ENCODE measurements around the gene GADL1.

The GADL1 gene

DNA sequence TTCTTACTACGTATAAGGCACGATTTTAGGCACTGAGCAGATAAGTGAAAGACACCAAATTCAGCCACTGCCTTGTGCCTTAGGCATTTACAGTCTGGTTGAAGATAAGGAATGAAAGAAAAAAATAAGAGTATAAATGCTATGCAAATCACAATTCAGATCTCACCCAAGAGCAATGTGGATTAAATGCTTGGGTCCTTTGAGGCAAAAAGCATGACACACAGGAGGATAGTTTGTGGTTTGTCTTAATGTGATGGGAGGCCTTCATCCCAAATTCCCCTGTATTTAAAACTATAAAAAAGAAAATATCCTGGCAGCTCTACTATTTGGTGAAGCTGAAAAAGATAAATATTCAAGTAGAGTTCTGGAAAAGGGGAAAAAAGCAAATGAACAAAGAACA lies 208.3 kb downstream of the GADL1 start:
- no peaks in the 10 kb centered on the region for H3K4me1 ChIP-seq (ENCODE audit: insufficient read depth, low read length, severe bottlenecking)
- peaks cover 79% of the 10 kb centered on the region for H3K36me3 ChIP-seq (ENCODE audit: insufficient read depth, low read length)
- no peaks in the 10 kb centered on the region for H3K9me2 ChIP-seq (ENCODE audit: low read depth, low read length)
- no peaks in the 10 kb centered on the region for H3K79me2 ChIP-seq (ENCODE audit: insufficient read depth, low read length)
- no peak overlapping the region for H2AFZ ChIP-seq (ENCODE audit: low read length)
- no peak overlapping the region for H3K4me2 ChIP-seq (ENCODE audit: low read length)
- no peak overlapping the region for H3K9ac ChIP-seq (ENCODE audit: low read length)
- no peaks in the 10 kb centered on the region for H3K9me3 ChIP-seq (ENCODE audit: low read length)
- no peaks in the 10 kb centered on the region for H3K27me3 ChIP-seq (ENCODE audit: insufficient read depth, low read length)
- no peaks in the 10 kb centered on the region for H3F3A ChIP-seq (ENCODE audit: insufficient read depth, low read length)
- H3K4me3 ChIP-seq (ENCODE audit: low read depth, low read length, poor library complexity, severe bottlenecking), result no peak overlapping the region
- no peaks in the 10 kb centered on the region for H4K20me1 ChIP-seq (ENCODE audit: insufficient read depth, low read length)
- no peak overlapping the region for H3K27ac ChIP-seq (ENCODE audit: low read depth, low read length, poor library complexity, severe bottlenecking)
- TF ChIP-seq, protein P1, sequence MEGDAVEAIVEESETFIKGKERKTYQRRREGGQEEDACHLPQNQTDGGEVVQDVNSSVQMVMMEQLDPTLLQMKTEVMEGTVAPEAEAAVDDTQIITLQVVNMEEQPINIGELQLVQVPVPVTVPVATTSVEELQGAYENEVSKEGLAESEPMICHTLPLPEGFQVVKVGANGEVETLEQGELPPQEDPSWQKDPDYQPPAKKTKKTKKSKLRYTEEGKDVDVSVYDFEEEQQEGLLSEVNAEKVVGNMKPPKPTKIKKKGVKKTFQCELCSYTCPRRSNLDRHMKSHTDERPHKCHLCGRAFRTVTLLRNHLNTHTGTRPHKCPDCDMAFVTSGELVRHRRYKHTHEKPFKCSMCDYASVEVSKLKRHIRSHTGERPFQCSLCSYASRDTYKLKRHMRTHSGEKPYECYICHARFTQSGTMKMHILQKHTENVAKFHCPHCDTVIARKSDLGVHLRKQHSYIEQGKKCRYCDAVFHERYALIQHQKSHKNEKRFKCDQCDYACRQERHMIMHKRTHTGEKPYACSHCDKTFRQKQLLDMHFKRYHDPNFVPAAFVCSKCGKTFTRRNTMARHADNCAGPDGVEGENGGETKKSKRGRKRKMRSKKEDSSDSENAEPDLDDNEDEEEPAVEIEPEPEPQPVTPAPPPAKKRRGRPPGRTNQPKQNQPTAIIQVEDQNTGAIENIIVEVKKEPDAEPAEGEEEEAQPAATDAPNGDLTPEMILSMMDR (IDR thresholded peaks at IDR 0.05; ENCODE audit: low read length), result no peak
- no peak for TF ChIP-seq EZH2 (IDR thresholded peaks at IDR 0.05; ENCODE audit: borderline replicate concordance, low read length)

DNA sequence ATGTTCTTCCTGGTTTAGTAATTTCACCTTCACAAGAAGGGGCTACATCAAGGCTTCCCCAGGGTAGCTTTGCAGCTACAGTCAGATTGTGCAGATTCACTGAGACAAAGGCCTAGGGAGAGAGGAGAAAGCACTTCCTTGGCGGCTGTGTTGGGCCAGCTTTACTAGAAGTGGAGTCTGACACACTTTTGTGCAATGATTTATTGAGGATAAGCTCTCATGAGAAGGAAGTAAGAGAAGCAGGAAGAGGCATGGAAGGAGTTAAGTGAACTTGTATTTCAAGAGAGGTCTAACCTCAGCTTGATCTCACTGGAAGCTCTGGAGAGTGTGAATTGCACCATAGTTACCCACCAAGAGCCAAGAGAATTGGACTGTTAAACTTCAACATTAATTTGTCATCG lies 209.2 kb downstream of the GADL1 start:
- H3K9me3 ChIP-seq (ENCODE audit: low read length), result no peaks in the 10 kb centered on the region
- H3K36me3 ChIP-seq (ENCODE audit: insufficient read depth, low read length), result peaks cover 75% of the 10 kb centered on the region
- no peaks in the 10 kb centered on the region for H3K9me2 ChIP-seq (ENCODE audit: low read depth, low read length)
- no peak overlapping the region for H3K4me2 ChIP-seq (ENCODE audit: low read length)
- H3K27ac ChIP-seq (ENCODE audit: low read depth, low read length, poor library complexity, severe bottlenecking), result no peak overlapping the region
- no peaks in the 10 kb centered on the region for H4K20me1 ChIP-seq (ENCODE audit: insufficient read depth, low read length)
- no peak overlapping the region for H3K4me3 ChIP-seq (ENCODE audit: low read depth, low read length, poor library complexity, severe bottlenecking)
- H3K4me1 ChIP-seq (ENCODE audit: insufficient read depth, low read length, severe bottlenecking), result no peaks in the 10 kb centered on the region
- H3K79me2 ChIP-seq (ENCODE audit: insufficient read depth, low read length), result no peaks in the 10 kb centered on the region
- no peak overlapping the region for H3K9ac ChIP-seq (ENCODE audit: low read length)
- no peak for TF ChIP-seq EZH2 (IDR thresholded peaks at IDR 0.05; ENCODE audit: borderline replicate concordance, low read length)
- TF ChIP-seq, protein P1 (IDR thresholded peaks at IDR 0.05; ENCODE audit: low read length), result no peak
- no peak overlapping the region for H2AFZ ChIP-seq (ENCODE audit: low read length)
- H3K27me3 ChIP-seq (ENCODE audit: insufficient read depth, low read length), result no peaks in the 10 kb centered on the region
- H3F3A ChIP-seq (ENCODE audit: insufficient read depth, low read length), result no peaks in the 10 kb centered on the region

DNA sequence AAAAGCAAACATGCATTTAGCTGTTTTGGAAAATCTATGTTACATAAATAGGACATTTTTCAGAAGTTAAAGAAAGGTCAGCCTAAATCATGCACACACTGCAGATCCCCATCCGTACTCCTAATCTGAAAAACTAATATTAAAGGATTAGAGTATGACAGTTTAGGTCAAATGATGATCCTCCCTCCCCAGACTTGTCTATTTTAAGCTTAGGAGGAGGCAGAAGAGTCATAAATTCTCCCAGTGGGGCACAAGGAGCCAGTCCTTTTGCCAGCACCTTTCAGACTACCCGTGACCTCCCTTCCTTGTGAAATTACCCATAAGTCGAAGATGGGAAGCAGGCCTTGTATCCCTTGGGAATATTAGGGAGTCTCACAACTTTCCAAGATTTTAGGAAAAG lies 210.1 kb downstream of the GADL1 start:
- TF ChIP-seq EZH2 (IDR thresholded peaks at IDR 0.05; ENCODE audit: borderline replicate concordance, low read length), result no peak
- TF ChIP-seq, protein P1 (IDR thresholded peaks at IDR 0.05; ENCODE audit: low read length), result no peak
- H3K27ac ChIP-seq (ENCODE audit: low read depth, low read length, poor library complexity, severe bottlenecking), result no peak overlapping the region

More for the DNA sequence above, 210.1 kb downstream of the GADL1 start:
- H3F3A ChIP-seq (ENCODE audit: insufficient read depth, low read length), result no peaks in the 10 kb centered on the region
- no peaks in the 10 kb centered on the region for H3K9me3 ChIP-seq (ENCODE audit: low read length)
- no peaks in the 10 kb centered on the region for H4K20me1 ChIP-seq (ENCODE audit: insufficient read depth, low read length)
- H3K79me2 ChIP-seq (ENCODE audit: insufficient read depth, low read length), result no peaks in the 10 kb centered on the region
- no peak overlapping the region for H2AFZ ChIP-seq (ENCODE audit: low read length)
- H3K36me3 ChIP-seq (ENCODE audit: insufficient read depth, low read length), result peaks cover 70% of the 10 kb centered on the region
- H3K9ac ChIP-seq (ENCODE audit: low read length), result no peak overlapping the region
- H3K4me1 ChIP-seq (ENCODE audit: insufficient read depth, low read length, severe bottlenecking), result no peaks in the 10 kb centered on the region
- no peaks in the 10 kb centered on the region for H3K9me2 ChIP-seq (ENCODE audit: low read depth, low read length)
- H3K4me3 ChIP-seq (ENCODE audit: low read depth, low read length, poor library complexity, severe bottlenecking), result no peak overlapping the region
- no peaks in the 10 kb centered on the region for H3K27me3 ChIP-seq (ENCODE audit: insufficient read depth, low read length)
- no peak overlapping the region for H3K4me2 ChIP-seq (ENCODE audit: low read length)

Measured in OCI-LY1 (cell line).